ENCODE measurements around the gene FADS3. TPM values are rescaled to one million over a fixed set of nuclear protein-coding genes. Genes with fewer than 3 reads are reported as not detected.
"Not testable (repeated sequence)": the region's sequence is repeated elsewhere in the genome, so short reads cannot be mapped to it uniquely, and the experiment has no call there.

FADS3 gene
- total RNA-seq, 1 experiment from 2014 or later: 42.2 TPM

- no peak for DNase-seq (ENCODE audit: low spot score)
These were observed 6.9 kb upstream of the FADS3 start for GRCh38 chr11:61898247-61898582.

DNA sequence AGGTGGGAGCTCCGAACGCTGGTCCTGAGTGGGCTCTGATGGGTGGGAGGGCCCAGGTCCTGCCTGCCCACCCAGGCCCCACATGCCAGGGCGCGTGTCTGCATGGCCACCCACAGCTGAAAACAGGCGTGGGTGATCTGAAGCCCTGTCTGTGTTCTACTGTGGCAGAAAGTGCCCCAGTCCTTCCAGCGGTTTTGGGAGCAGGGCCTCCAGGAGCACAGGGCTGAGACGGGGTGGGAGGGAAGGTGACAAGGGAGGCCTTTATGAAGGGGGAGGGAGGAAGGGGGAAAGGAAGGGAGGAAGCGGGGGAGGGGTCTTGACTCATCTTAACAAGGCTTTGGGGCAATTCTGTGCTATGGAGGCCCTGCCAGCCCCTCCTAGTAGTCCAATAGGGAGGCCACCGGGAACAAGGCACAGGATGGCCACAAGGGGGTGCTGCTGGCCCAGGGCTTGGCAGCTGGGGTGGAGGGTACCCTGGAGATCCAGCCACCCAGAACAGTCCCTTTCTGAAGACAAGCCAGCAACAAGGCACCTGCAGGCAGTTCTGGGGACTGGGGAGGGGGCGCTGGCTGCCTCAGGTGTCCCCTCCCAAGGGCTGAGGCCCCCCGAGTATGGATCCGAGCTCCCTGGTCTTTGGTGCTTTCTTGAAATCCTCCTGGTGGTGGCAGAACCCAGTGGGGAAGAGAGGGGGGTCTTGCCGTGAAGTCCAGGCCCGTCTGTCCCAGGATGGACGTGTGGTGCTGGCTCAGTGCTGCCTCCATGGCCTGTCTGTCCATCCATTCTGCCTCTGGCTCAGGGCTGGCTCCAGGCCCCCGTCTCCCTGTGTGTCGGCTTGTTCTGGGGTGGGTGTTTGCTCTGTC, 6.3 kb upstream of the FADS3 start:
- peak; percentile 88 for DNase-seq (ENCODE audit: low spot score)

GRCh38 chr11:61896665-61897386, 5.5 kb upstream of the FADS3 start:
- DNase-seq (ENCODE audit: low spot score): no peak

DNA sequence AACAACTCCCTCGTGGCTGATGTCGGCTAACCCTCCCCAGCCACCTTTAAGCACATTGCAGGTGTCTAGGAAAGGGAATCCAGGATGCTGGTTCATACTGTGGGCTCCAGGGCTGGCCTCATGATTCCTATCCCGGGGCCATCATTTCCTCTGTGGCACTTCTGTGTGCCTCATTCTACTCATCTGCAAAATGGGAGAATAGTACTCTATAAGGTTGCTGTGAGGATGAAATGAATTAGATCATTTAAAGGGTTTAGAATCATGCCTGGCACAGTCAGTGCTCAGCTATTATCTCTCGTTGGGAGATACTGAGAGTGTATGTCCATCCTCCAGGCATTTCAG, 4.3 kb upstream of the FADS3 start:
- DNase-seq (ENCODE audit: low spot score): no peak

DNA sequence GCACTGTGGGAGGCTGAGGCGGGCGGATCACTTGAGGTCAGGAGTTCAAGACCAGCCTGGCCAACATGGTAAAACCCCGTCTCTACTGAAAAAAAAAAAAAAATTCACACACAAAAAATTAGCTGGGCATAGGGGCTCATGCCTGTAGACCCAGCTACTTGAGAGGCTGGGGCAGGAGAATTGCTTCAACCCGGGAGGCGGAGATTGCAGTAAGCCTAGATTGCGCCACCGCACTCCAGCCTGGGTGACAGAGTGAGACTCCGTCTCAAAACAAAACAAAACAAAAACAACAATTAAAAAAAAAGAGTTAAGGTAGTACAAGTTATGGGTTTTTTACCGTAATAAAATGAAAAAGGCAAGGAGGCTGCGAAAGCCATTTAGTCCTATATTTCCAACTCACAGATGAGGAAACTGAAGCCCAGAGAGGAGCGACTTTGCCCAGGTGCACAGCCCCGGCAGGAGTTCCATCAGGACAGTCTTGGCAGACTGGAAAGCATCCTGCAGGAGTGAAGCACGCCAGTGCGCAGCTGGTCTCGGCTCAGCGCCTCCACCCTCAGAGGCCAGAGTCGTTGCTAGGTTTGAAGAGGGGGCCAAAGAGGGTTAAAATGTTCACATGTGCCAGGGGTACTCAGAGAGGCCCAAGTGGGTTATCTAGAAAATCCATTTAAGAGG, 3.8 kb upstream of the FADS3 start:
- no peak for DNase-seq (ENCODE audit: low spot score)

DNA sequence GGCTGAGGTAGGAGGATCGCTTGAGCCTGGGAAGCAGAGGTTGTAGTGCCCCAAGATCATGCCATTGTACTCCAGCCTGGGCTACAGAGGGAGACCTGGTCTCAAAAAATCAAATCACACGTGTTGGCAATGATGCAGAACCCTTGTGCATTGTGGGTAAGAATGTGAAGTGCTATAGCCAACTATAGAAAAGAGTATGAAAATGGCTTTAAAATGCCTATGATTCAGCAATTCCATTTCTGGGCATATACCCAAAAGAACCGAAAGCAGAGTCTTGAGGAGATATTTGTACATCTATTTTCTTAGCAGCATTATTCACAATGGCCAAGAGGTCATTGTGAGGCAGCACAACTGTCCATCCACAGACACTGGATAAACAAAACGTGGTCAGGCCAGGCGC, 2.6 kb upstream of the FADS3 start:
- no peak for DNase-seq (ENCODE audit: low spot score)

- DNase-seq (ENCODE audit: low spot score): no peak
These were observed 683 bp upstream of the FADS3 start for GRCh38 chr11:61892085-61892370.

GRCh38 chr11:61890529-61891330, 615 bp downstream of the FADS3 start:
- peak; percentile 57 for DNase-seq (ENCODE audit: low spot score)

DNA sequence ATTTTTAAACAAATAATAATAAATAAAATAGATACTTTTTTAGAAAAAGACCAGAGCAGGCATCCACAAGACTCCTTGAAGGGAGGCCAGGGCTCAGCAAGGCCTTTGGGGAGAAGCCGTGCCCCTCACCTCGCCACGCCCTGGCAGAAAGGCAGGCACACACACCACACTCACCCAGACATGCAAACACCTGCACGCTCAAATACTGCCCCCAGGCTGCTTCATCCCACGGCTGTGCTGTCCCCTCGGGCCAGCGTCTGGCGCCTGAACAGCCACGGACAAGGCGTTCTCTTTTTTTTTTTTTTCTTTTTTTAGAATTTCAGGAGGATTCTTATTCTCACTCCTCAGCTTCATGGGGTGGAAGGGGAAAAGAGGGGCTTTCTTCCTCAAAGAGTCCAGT, 1.5 kb downstream of the FADS3 start:
- DNase-seq (ENCODE audit: low spot score): no peak

- DNase-seq (ENCODE audit: low spot score): no peak
These were observed 2.8 kb downstream of the FADS3 start for GRCh38 chr11:61888590-61888989.

DNA sequence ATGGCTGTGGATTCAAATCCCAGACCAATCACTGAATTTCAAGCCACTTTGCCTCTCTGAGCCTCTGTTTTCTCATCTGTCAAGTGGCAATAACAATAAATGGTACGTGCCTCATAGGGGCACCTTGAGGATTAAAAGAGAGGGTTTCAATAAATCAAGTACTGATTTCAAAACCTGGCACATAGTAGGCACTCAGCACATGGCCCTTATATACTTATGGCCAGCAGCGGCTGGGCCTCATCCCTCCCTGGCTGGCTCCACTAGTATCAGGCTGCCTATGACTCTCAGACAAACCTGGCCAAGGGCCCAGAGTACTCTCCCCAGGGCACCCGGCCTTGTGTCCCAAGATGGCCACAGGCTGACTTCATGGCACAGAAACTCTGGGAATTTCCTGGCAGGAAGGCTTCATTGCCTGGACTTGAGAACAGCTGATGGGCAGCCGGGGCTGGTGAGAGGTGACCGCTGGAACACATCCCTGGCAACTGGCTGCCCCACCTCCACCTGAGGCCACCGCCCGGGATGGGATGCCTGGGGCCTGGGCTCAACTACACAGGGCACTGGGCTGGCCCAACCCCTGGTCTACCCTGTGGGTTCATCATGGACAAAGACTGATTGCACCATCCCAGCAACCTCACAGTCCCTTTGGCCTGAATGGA, 3.4 kb downstream of the FADS3 start:
- DNase-seq (ENCODE audit: low spot score): no peak

GRCh38 chr11:61886643-61887042, 4.7 kb downstream of the FADS3 start:
- DNase-seq (ENCODE audit: low spot score): no peak

DNA sequence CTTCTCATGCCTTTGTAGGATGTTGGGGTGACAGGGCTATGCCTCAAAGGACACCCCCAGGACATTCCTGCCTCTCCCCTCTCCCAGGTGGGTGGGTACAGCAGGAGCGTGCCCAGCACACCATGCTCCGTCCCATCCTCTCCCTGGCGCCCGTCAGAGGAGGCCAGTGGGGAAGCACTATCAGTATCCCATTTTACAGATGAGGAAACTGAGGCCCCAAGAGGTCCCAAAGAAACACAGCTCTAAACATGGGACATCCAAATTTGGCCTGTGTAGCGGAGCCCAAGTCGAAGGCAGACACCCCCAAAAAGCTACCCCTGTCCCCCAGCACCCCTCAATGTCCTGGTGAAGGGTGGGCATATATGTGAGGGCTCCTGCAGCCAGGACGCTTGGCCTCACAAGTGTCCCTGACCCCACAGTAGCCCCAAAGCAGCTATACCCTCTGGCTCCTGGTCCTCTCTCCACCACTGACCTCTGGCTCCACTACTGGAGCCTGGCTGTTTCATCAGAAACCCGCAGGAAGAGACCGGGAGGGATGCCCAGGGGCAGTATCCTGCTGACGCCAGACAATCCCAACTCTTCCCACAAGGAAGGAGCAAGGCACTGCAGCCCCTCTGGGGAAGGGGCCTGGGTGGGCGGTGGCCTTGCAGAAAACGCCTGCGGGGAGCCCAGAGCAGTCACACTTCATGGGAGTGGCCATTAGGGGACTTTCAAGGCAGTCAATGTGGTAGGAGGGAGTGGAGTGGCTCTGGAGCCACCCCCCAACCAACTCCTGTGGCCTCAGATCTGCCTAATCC, 5.4 kb downstream of the FADS3 start:
- no peak for DNase-seq (ENCODE audit: low spot score)

DNA sequence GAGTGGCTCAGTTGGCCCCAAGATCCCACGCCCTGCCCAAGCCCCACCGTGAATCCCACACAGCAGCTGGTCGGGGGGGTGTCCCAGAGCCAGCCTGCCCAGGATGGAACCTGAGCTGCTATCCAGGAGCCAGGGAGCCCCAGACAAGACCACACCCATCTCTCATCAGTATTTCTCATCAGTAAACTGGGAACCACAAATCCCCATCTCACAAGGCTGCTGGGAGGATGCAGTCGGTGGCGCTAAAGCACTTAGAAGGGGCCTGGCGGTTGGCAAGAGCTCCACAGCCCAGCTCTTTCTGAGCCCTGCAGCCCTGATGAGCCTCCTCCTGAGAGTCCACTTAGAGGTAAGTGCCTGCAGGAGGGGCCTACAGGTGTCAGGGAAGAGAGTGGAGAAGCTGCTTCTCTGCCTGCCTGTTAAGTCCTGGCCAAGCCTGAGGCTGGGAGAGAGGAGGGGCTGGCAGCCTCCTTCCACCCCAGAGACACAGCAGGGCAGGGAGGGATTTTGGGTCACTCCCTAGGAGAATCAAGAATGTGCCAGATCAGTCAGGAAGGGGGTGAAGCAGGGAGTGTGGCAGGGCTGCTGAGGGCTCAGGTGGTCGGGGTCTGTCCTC, 6.1 kb downstream of the FADS3 start:
- no peak for DNase-seq (ENCODE audit: low spot score)

DNA sequence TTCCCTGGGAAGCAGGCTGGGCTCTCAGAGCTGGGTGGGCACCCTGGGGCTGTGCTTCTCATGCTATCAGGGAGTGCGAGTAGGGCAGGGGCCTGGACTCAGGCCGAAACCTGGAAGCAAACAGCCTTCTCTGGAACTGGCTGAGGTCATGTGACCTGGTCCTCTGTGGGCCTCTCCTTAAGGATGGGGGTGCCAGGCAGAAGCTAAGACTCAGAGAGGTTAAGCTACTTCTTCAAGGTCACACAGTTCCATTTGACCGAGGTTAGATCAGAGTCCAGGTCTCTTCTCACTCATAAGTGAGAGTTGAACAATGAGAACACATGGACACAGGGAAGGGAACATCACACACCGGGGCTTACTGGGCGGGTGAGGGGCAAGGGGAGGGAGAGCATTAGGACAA, 7.4 kb downstream of the FADS3 start:
- no peak for DNase-seq (ENCODE audit: low spot score)

DNA sequence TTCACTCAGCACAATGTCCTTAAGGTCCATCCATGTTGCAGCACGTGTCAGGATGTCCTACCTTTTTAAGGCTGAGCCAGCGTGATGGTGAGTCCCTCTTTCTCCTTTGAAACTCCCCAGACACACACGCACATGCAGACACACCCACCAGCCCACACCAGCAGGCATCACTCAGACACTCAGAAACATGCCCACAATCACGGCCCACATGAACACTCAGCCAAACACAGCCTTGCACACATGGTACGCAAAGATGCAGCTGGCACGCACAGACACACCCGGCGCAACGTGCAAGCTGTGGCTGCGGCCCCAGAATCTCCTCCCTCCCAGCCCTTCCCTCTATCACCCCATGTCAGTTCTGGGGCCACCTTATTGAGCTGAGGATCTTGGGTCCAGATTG, 8.0 kb downstream of the FADS3 start:
- no peak for DNase-seq (ENCODE audit: low spot score)

- DNase-seq (ENCODE audit: low spot score): no peak
These were observed 8.5 kb downstream of the FADS3 start for GRCh38 chr11:61882879-61883278.

GRCh38 chr11:61882267-61882666, 9.1 kb downstream of the FADS3 start:
- DNase-seq (ENCODE audit: low spot score): not testable (repeated sequence)

- no peak for DNase-seq (ENCODE audit: low spot score)
These were observed 9.9 kb downstream of the FADS3 start for GRCh38 chr11:61881397-61881796.

DNA sequence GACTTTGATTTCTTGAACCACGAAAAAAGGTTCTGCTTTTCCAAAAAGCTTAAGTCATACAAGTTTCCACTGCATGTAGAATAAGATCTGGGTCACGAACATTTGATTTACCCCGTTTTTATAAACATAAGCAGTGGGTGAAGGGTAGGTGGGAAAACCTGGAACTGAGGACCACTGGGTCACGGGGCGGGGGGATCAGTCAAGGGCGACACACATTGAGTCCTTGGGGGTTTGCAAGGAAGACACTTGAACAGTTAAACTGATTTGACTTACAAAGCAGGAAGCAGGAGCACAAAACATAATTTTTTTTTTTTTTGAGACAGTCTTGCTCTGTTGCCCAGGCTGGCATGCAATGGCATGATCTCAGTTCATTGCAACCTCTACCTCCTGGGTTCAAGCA, 10.9 kb downstream of the FADS3 start:
- no peak for DNase-seq (ENCODE audit: low spot score)
